PC-9 (cell line): ENCODE results near the gene MYO1A.

ENCODE experiments used
- CTCF ChIP-seq: fragments of 200-600 bp; sonication (generic); conservative IDR thresholded peaks from 2 replicates; pipeline ENCODE4 v1.6.1; 2017; ENCODE audit warnings: mixed run types, antibody characterized with exemption, mild to moderate bottlenecking, moderate library complexity
- EZH2 ChIP-seq: fragments of 200-600 bp; sonication (generic); IDR thresholded peaks from 2 replicates; pipeline ENCODE4 v1.8.0; 2017; ENCODE audit warnings: antibody characterized with exemption, low read depth

GRCh38 chr12:56979628-56980027 lies 70.3 kb downstream of the MYO1A start:
- no peak for TF ChIP-seq CTCF
- TF ChIP-seq EZH2, result no peak
